Activated CD4-positive, alpha-beta T cell treated with anti-CD3 and anti-CD28 coated beads, Interleukin-2, Interleukin-4, amounts not matched to agents 100 ng/mL and 50 ng/mL, durations not matched to agents 16 hours and 8 hours (primary cell): ENCODE data around the gene MAGI1.

ENCODE experiments used
- DNase-seq: peaks from one replicate; pipeline ENCODE4 v3.0.0-alpha.2; 2020; ENCODE audit warnings: low spot score

Gene MAGI1

GRCh38 chr3:65971293-65972252 lies 67.1 kb downstream of the MAGI1 start:
- DNase-seq: no peak

GRCh38 chr3:65968996-65969395 lies 69.7 kb downstream of the MAGI1 start:
- DNase-seq: no peak

- DNase-seq: no peak
Observed at GRCh38 chr3:65967451-65967850, 71.3 kb downstream of the MAGI1 start.

GRCh38 chr3:65964838-65965237 lies 73.9 kb downstream of the MAGI1 start:
- DNase-seq: no peak

- DNase-seq: peak; percentile 73
Observed at GRCh38 chr3:65963787-65964677, 74.7 kb downstream of the MAGI1 start.

GRCh38 chr3:65961733-65962132 lies 77.0 kb downstream of the MAGI1 start:
- no peak for DNase-seq

- no peak for DNase-seq
Observed at GRCh38 chr3:65961128-65961527, 77.6 kb downstream of the MAGI1 start.

GRCh38 chr3:65960087-65960486 lies 78.6 kb downstream of the MAGI1 start:
- no peak for DNase-seq

GRCh38 chr3:65958216-65958615 lies 80.5 kb downstream of the MAGI1 start:
- no peak for DNase-seq

GRCh38 chr3:65955792-65956477 lies 82.8 kb downstream of the MAGI1 start:
- DNase-seq: no peak

GRCh38 chr3:65953881-65954733 lies 84.6 kb downstream of the MAGI1 start:
- no peak for DNase-seq

- DNase-seq: no peak
Observed at GRCh38 chr3:65953301-65953812, 85.4 kb downstream of the MAGI1 start.

GRCh38 chr3:65952842-65953241 lies 85.9 kb downstream of the MAGI1 start:
- DNase-seq: no peak

GRCh38 chr3:65951836-65952505 lies 86.7 kb downstream of the MAGI1 start:
- DNase-seq: no peak

- no peak for DNase-seq
Observed at GRCh38 chr3:65950340-65951326, 88.1 kb downstream of the MAGI1 start.

- DNase-seq: no peak
Observed at GRCh38 chr3:65948841-65949573, 89.7 kb downstream of the MAGI1 start.

GRCh38 chr3:65946438-65946837 lies 92.3 kb downstream of the MAGI1 start:
- no peak for DNase-seq

GRCh38 chr3:65945953-65946352 lies 92.8 kb downstream of the MAGI1 start:
- no peak for DNase-seq

GRCh38 chr3:65945480-65945879 lies 93.2 kb downstream of the MAGI1 start:
- DNase-seq: no peak
